Subcutaneous adipose tissue (tissue), 4 donors: ENCODE results near the gene CA5B. TPM values are rescaled to one million over a fixed set of nuclear protein-coding genes. Genes with fewer than 3 reads are reported as not detected.

Source experiments
- CTCF ChIP-seq: fragments of 450-650 bp; IDR thresholded peaks from one replicate; pipeline ENCODE4 v1.5.1; 2016; ENCODE audit warnings: low read depth, mild to moderate bottlenecking, control low read depth, antibody characterized with exemption, moderate library complexity
- total RNA-seq, 4 donors: library from RNA; depleted of rRNA; stranded (reverse); fragments of >200 nt; gene quantifications; one replicate each; pipeline ENCODE4 v1.1.0, GENCODE V29; 2016

CA5B gene
- total RNA-seq, result 10 to 100 TPM; 12.4 to 29.3 (median 21.0) TPM

GRCh38 chrX:15737959-15738902 is at the start of gene CA5B:
CA5B (plus strand) TSS chrX:15738270; CDS start chrX:15750024, 11,754 bp downstream.
- TF ChIP-seq CTCF, result no peak

- TF ChIP-seq CTCF, result no peak
Measured at GRCh38 chrX:15694941-15695451, 43.1 kb upstream of the CA5B start.

- no peak for TF ChIP-seq CTCF
Measured at GRCh38 chrX:15696516-15696915, 41.6 kb upstream of the CA5B start.

GRCh38 chrX:15702488-15703371 is 35.3 kb upstream of the CA5B start:
- no peak for TF ChIP-seq CTCF

GRCh38 chrX:15714529-15714928 is 23.5 kb upstream of the CA5B start:
- TF ChIP-seq CTCF, result no peak

- TF ChIP-seq CTCF, result no peak
Measured at GRCh38 chrX:15718283-15718970, 19.6 kb upstream of the CA5B start.
